C4-2B (cell line): ENCODE data around the gene NAALAD2.
"Not testable (repeated sequence)": the region's sequence is repeated elsewhere in the genome, so short reads cannot be mapped to it uniquely, and the experiment has no call there.

Experiments
- H3K27ac ChIP-seq: fragments of 450-650 bp; 2 replicates; pipeline ENCODE4 v1.5.1; 2017
- ZFX ChIP-seq: fragments of 450-650 bp; IDR thresholded peaks from 2 replicates; pipeline ENCODE4 v1.6.1; 2017
- TF ChIP-seq, protein P1 (sequence below): fragments of 450-650 bp; conservative IDR thresholded peaks from 2 replicates; pipeline ENCODE4 v1.5.1; 2017; ENCODE audit warnings: mild to moderate bottlenecking

Gene NAALAD2

DNA sequence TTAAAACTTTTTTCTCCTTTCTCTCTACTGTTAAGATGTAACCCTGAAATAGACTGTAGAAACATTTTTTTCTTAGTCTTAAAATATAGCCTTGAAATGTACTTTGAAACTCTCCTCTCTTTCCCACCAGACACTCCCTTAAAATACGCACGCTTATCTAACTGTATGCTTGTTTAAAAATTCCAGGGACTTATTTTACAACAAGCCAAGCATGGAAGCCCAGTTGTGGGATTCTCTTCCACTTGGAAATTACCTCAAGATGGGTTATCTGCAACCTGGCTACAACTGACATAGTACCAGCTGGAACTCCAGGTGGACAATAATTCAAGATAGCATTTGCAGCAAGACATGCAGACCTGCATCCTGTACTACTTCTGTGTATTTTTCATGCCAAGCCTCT lies 100.5 kb downstream of the NAALAD2 start:
- H3K27ac ChIP-seq = no peak overlapping the region
- no peak for TF ChIP-seq ZFX
- TF ChIP-seq, protein P1, sequence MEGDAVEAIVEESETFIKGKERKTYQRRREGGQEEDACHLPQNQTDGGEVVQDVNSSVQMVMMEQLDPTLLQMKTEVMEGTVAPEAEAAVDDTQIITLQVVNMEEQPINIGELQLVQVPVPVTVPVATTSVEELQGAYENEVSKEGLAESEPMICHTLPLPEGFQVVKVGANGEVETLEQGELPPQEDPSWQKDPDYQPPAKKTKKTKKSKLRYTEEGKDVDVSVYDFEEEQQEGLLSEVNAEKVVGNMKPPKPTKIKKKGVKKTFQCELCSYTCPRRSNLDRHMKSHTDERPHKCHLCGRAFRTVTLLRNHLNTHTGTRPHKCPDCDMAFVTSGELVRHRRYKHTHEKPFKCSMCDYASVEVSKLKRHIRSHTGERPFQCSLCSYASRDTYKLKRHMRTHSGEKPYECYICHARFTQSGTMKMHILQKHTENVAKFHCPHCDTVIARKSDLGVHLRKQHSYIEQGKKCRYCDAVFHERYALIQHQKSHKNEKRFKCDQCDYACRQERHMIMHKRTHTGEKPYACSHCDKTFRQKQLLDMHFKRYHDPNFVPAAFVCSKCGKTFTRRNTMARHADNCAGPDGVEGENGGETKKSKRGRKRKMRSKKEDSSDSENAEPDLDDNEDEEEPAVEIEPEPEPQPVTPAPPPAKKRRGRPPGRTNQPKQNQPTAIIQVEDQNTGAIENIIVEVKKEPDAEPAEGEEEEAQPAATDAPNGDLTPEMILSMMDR = no peak

DNA sequence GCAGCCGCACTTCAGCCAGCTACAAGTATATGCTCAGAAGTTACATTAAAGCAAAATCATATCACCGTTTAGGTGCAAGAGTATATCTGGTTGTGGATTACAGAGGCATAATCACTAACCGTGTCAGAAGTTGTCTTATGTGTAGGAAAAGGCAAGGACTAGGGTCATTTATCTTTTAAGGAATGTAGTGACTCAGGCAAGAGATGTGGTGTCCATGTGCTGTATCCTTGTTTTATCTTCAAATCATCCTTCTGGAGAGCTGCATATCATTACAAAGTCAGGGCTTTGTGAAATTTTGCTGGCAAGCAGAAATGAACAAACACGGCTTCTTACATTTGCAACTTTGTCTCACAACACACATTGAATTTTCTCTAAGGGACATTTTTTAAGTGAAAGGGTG lies 101.1 kb downstream of the NAALAD2 start:
- TF ChIP-seq, protein P1 = no peak
- no peak overlapping the region for H3K27ac ChIP-seq

DNA sequence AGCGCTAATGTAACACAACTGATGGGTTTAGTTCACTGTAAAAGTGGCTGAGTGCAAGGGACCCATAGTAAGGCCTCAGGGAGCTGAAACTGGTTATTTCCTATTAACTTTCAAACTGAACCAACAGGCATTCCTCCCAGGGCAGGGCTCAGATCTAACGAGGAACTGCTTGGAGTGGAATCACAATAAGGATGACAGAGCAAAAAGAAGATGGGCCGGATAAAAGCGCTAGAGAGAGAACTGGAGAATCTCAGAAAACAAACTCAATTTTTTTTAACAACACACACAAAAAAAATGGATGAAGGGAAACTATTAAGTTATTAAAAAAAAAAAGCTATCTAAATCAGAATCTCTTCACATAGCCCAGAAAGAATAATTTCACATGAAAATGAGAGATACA lies 102.5 kb downstream of the NAALAD2 start:
- no peak overlapping the region for H3K27ac ChIP-seq
- TF ChIP-seq ZFX = no peak
- TF ChIP-seq, protein P1 = no peak

DNA sequence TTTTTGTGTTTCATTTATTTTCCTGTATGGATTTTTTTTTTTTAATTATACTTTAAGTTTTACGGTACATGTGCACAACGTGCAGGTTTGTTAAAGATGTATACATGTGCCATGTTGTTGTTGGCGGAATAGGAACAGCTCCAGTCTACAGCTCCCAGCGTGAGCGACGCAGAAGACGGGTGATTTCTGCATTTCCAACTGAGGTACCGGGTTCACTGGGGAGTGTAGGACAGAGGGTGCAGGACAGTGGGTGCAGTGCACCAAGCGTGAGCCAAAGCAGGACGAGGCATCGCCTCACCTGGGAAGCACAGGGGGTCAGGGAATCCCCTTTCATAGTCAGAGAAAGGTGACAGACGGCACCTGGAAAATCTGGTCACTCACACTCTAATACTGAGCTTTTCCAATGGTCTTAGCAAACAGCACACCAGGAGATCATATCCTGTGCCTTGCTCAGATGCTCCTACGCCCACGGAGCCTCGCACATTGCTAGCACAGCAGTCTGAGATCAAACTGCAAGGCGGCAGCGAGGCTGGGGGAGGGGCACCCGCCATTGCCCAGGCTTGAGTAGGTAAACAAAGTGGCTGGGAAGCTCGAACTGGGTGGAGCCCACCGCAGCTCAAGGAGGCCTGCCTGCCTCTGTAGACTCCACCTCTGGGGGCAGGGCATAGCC lies 105.6 kb downstream of the NAALAD2 start:
- H3K27ac ChIP-seq = not testable (repeated sequence)

DNA sequence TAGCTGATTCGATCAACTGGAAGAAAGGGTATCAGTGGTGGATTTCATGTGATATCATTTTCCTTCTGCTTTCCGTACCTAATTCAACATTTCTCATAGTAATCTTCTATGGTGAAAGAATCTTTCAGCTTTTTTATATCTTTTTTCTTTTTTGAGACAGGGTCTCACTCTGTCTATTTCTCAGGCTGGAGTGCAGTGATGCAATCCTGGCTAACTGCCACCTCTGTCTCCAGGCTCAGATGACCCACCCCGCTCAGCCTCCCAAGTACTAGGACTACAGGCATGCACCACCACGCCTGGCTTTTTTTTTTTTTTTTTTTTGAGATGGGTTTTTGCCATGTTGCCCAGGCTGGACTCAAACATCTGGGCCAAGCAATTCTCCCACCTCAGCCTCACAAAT lies 107.0 kb downstream of the NAALAD2 start:
- H3K27ac ChIP-seq = no peak overlapping the region
- TF ChIP-seq, protein P1 = no peak
- no peak for TF ChIP-seq ZFX
